GM18861 (cell line): Measurements from ENCODE around the gene ZBTB16.

Experiments used
- ATAC-seq: cut with Tn5 transposase; IDR thresholded peaks from one replicate; pipeline ENCODE4 v1.9.1; 2021; ENCODE audit not compliant: unreplicated experiment

Gene ZBTB16

GRCh38 chr11:114081641-114082414, 22.3 kb downstream of the ZBTB16 start:
- ATAC-seq = no peak

- ATAC-seq = no peak
These were observed 22.9 kb downstream of the ZBTB16 start for GRCh38 chr11:114082415-114082748.

DNA sequence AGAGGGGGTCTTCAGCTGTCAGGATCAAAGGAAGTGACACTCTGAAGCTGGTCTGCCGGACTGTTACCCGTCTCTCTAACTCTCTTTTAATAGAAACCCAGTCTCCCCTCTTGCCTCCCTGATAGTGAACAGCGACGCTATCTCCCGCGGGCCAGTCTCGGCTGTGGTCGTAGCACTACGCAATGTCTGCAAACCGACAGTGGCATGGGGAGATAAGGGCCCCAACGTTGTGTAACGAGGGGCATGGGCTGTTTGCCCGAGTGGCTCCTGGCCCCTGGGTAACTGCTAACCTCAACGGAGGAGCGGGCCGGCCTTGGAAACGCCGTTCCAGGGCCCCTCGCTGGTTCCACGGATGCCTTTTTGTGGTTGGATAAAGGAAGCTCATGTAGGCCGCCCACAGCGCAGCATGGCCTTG, 23.3 kb downstream of the ZBTB16 start:
- no peak for ATAC-seq

DNA sequence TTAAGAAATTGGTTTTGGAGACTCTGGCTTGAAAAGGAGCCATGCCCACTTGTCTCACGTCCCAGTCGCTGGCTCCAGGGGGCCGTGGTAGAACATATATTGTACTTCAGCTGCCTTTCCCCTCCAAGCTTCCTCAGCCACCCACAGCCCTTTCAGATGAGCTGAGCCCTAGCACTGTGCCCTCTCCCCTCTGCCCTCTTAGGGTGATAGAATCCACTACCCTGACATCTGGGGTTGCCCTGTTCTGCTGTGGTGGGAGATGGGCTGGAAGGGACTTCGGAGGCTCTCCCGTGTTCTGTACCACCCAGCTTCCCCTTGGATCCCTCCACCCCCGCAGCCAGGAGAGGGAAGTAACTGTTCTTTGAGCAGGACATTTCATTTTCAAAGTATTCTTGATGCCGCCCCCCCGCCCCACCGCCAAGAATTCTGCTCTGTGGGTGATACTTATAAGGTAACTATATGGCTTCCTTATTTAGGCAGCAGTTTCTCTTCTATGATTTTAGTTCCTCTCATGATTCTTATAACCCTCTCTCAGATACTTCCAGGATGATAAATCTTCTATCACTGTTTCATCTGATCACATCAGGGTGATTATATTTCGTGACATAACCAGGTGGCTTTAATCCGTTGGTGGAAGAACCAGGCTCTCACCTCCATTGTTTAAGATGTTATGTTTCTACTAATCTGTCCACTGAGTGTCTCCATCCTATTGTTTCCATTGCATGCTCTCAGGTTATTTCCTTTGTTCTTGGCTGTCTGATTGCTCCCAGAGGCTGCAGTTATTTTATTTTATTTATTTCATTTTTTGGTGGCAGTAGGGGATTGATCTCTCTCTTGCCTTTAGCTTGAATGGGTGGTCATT, 24.1 kb downstream of the ZBTB16 start:
- no peak for ATAC-seq

- no peak for ATAC-seq
These were observed 24.9 kb downstream of the ZBTB16 start for GRCh38 chr11:114084414-114084813.

DNA sequence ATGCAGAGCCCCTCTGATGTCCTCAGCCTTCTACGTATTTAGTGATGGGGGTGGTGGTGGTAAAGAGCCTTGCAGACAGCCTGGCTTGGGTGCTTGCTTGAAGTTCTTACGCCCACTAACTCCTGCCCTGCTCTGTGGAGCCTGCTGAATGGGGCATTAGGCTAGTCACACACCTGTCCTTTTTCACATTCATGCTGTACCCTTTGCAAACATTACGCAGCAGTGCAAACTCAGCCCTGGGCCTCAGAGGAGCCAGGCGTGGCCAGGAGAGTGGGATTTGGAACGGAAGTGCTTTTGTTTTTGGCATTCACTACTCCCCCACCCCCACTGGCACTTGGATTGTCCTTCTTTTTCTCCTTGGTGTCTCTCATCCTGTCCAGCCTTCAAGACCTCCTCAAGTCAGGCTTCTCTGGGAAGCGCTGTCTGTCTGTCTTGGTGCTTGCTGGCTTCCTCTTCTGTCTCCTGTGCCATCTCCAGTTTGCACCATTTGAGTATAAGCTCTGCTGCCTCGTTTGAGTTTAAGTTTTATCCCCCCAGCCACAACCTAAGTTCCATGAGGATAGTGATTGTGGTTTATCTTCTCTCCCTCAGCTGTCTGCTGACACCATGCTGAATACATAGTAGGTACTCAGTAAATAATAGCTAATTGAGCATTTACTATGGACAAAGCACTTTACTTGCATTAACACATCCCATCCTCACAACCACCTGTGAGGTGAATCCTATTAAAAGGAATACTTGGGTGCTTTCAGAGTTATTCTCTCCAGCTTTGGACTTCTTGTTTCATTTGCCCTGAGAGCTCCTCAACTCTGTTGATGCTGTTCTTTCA, 26.7 kb downstream of the ZBTB16 start:
- ATAC-seq = no peak

DNA sequence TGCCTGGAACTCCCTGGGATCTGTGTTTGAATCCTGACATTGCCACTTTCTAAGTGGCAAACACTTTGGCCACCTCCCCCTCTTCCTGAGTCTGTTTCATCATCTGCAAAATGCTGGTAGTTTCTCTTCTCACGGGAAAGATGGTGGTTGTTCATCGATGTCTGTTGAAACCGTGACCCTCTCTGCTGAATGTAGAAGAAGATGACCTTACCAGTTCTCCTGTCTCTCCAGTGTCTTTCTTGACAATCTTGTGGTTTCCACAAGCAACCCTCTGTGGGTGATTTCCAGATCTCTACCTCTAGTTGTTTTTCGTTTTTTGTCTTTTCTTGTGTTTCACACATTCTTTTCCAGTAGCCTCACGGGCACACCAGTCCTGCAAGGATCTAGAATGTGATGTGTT, 27.5 kb downstream of the ZBTB16 start:
- ATAC-seq = no peak

DNA sequence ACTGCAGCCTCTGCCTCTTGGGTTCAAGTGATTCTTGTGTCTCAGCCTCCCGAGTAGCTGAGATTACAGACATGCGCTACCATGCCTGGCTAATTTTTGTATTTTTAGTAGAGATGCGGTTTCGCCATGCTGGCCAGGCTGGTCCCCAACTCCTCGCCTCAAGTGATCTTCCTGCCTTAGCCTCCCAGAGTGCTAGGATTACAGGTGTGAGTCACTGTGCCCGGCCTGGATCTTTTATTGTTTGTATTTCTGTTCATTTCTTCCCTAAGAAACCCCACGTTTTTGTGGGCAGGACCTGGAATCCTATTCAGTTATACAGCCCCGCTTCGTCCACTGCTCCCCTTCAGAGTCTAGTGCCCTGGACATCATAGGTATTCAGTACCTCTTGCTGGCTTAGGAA, 28.7 kb downstream of the ZBTB16 start:
- no peak for ATAC-seq

DNA sequence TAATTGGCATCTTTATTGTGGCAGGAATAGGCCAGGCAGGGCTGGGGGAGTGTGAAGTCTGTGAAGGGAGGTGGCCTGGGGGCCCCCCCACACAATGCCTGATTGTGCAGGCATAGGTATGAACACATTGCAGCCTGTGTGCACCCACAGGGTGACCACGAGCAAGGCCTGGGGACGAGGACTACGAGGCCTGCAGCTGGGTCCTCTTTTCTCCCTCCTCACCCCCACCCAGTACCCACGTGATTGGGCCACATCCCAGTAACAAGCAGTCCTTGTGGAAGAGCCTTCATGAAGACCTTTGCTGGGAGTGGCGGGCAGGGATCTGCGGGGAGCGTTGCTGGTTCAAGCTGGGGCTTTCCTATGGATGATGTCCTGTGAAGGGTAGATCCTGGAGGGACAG, 29.3 kb downstream of the ZBTB16 start:
- no peak for ATAC-seq

GRCh38 chr11:114089748-114090147, 30.2 kb downstream of the ZBTB16 start:
- ATAC-seq = no peak

GRCh38 chr11:114090225-114090910, 30.9 kb downstream of the ZBTB16 start:
- ATAC-seq = no peak

DNA sequence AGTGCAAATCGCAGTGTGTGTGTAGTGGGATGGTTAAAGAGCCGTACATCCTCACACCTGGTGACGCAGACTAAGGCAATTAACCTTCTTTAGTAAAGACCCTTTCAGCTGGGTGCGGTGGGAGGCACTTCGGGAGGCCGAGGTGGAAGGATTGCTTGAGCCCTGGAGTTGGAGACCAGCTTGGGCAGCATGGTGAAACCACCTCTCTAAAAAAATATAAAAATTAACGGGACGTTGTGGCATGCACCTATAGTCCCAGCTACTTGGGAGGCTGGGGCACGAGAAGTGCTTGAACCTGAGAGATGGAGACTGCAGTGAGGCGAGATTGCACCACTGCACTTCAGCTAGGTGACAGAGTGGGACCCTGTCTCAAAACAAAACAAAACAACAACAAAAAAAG, 31.5 kb downstream of the ZBTB16 start:
- no peak for ATAC-seq

DNA sequence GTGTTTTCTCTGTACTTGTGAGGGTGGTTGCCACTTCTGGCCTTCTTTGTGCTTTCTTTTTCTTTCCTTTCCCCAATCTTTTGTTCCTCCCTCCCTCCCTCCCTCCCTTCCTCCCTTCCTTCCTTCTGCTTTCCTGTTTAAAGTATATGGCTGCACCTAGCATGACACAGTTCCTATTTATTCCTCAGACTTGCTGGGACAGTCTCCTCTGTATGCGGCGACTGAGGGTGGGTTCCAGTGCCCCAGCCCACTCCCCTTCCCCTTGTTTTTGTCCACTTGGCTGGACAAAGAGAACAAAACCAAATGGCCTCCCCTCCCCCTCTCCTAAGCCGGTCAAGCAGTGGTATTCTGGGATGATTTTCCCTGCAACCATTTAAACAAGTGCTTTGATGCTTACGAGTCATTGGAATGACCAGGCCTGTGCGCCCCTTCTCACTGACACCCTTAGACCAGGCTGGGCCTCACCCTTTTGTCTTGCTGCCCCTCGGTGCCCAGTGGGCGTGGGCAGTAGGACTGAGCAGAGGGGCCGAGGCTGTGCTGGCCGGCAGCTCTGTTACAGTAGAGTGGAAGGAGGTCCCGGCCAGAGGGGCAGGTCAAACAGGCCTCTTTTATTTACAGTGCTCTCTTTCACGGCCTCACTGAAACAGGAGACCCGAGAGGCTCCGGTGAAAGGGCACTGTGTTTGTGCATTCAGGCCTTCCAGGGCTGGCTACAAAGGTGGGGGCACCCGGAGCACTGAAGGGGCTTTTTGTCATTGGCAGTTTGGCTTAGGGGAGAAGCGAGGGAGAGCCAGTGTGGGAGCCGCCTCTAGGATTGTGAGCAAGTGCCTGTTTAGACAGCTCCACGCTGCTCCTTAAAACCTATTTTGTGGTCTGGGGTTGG, 32.2 kb downstream of the ZBTB16 start:
- ATAC-seq = no peak

GRCh38 chr11:114092478-114092877, 33.0 kb downstream of the ZBTB16 start:
- ATAC-seq = no peak

DNA sequence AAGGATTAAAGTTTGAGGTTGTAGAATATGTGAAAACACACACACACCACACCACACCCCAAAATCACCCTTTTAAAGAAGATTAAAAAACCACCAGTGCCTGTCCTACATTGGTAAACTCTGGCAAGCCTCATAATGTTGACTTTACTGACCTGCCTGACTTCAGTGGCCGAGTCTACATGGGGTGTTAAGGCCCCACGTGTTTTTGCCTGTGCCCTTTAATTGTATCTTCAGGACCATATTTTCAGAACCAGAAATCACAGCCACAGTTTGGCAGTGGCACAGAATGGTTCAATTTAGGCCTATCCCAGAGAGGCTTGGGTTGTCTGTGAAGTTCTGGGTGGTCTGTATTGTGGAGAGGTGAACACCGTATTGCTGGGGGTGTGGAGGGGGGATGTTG, 33.4 kb downstream of the ZBTB16 start:
- ATAC-seq = no peak

GRCh38 chr11:114094516-114094915, 35.0 kb downstream of the ZBTB16 start:
- no peak for ATAC-seq

GRCh38 chr11:114095899-114096298, 36.4 kb downstream of the ZBTB16 start:
- no peak for ATAC-seq

DNA sequence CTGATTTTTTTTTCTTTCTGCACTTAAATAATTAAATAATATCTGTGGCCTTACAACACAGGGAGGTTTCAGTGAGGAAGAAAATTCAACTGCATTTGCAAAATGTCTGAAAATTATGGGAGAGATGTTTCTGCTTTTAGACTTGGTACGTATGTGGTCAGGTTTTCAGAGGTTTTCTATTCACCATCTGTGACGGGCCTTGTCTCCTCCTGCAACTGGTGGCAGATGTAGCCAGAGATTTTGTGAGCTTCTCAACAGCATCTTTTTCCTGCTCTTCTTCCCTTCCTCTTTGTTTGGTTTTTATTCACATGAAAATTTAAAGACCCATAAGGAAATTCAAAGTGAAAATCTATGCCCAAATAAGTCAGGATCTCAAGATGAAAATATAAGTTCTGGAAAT, 38.3 kb downstream of the ZBTB16 start:
- ATAC-seq = no peak

- ATAC-seq = no peak
These were observed 39.4 kb downstream of the ZBTB16 start for GRCh38 chr11:114098927-114099326.
